ENCODE results near the gene EVI5L. TPM values are rescaled to one million over a fixed set of nuclear protein-coding genes. Genes with fewer than 3 reads are reported as not detected.
A peak's percentile ranks its signal among the peaks of the same experiment; 100 is the strongest.

EVI5L gene
- total and polyA plus RNA-seq, 2 of the 13 experiments (the other 11 are each of a cell fraction or from before 2014, with no cell fraction given) = 1.7 to 2.4 TPM

GRCh38 chr19:7866399-7867091 lies 36.5 kb downstream of the EVI5L start (continued):
- TF ChIP-seq HMG20B (CRISPR knock-in tag; conservative IDR thresholded peaks at IDR 0.05) (no peak), ZNF232 (CRISPR knock-in tag; IDR thresholded peaks at IDR 0.05; ENCODE audit: borderline replicate concordance) (no peak), TBX2 (CRISPR knock-in tag; IDR thresholded peaks at IDR 0.05; ENCODE audit: borderline replicate concordance) (peak; percentile 21; the same call in 1 of the 2 replicates), ZNF850 (CRISPR knock-in tag; conservative IDR thresholded peaks at IDR 0.05) (no peak), RBM39 (IDR thresholded peaks at IDR 0.05; ENCODE audit: low read depth, low read length, poor library complexity, severe bottlenecking) (no peak), ELF4 (CRISPR knock-in tag; IDR thresholded peaks at IDR 0.05; ENCODE audit: borderline replicate concordance) (no peak), KLF11 (CRISPR knock-in tag; IDR thresholded peaks at IDR 0.05) (no peak), HOXA5 (CRISPR knock-in tag; IDR thresholded peaks at IDR 0.05) (no peak), SIN3B (IDR thresholded peaks at IDR 0.05; ENCODE audit: low read length) (no peak), ZSCAN21 (CRISPR knock-in tag; IDR thresholded peaks at IDR 0.05; ENCODE audit: borderline replicate concordance) (no peak), ZNF30 (CRISPR knock-in tag; IDR thresholded peaks at IDR 0.05) (no peak), SKI (IDR thresholded peaks at IDR 0.05; ENCODE audit: partially characterized antibody) (no peak), PHF21A (CRISPR knock-in tag; IDR thresholded peaks at IDR 0.05) (no peak), ZBTB4 (CRISPR knock-in tag; IDR thresholded peaks at IDR 0.05; ENCODE audit: borderline replicate concordance) (no peak), DR1 (CRISPR knock-in tag; IDR thresholded peaks at IDR 0.05) (no peak), RXRB (CRISPR knock-in tag; IDR thresholded peaks at IDR 0.05; ENCODE audit: borderline replicate concordance) (peak; percentile 12; the same call in 1 of the 2 replicates), HNF4A (CRISPR knock-in tag; IDR thresholded peaks at IDR 0.05) (peak; percentile 70), ZKSCAN8 (CRISPR knock-in tag; IDR thresholded peaks at IDR 0.05; ENCODE audit: borderline replicate concordance) (no peak)
- TF ChIP-seq, protein P1, sequence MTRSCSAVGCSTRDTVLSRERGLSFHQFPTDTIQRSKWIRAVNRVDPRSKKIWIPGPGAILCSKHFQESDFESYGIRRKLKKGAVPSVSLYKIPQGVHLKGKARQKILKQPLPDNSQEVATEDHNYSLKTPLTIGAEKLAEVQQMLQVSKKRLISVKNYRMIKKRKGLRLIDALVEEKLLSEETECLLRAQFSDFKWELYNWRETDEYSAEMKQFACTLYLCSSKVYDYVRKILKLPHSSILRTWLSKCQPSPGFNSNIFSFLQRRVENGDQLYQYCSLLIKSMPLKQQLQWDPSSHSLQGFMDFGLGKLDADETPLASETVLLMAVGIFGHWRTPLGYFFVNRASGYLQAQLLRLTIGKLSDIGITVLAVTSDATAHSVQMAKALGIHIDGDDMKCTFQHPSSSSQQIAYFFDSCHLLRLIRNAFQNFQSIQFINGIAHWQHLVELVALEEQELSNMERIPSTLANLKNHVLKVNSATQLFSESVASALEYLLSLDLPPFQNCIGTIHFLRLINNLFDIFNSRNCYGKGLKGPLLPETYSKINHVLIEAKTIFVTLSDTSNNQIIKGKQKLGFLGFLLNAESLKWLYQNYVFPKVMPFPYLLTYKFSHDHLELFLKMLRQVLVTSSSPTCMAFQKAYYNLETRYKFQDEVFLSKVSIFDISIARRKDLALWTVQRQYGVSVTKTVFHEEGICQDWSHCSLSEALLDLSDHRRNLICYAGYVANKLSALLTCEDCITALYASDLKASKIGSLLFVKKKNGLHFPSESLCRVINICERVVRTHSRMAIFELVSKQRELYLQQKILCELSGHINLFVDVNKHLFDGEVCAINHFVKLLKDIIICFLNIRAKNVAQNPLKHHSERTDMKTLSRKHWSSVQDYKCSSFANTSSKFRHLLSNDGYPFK (CRISPR knock-in tag; IDR thresholded peaks at IDR 0.05; ENCODE audit: borderline replicate concordance) = no peak
- TF ChIP-seq, protein P2, sequence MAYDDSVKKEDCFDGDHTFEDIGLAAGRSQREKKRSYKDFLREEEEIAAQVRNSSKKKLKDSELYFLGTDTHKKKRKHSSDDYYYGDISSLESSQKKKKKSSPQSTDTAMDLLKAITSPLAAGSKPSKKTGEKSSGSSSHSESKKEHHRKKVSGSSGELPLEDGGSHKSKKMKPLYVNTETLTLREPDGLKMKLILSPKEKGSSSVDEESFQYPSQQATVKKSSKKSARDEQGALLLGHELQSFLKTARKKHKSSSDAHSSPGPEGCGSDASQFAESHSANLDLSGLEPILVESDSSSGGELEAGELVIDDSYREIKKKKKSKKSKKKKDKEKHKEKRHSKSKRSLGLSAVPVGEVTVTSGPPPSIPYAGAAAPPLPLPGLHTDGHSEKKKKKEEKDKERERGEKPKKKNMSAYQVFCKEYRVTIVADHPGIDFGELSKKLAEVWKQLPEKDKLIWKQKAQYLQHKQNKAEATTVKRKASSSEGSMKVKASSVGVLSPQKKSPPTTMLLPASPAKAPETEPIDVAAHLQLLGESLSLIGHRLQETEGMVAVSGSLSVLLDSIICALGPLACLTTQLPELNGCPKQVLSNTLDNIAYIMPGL (CRISPR knock-in tag; IDR thresholded peaks at IDR 0.05; ENCODE audit: borderline replicate concordance in 1 of 2, low read depth in 1 of 2) = 0 out of 4 replicates have a peak, but pooled peaks of 1 of the 2 experiments have one; percentile 37
